HepG2 (cell line): ENCODE results near the gene LCN2. TPM values are rescaled to one million over a fixed set of nuclear protein-coding genes. Genes with fewer than 3 reads are reported as not detected.

ENCODE experiments used
- HNRNPLL ChIP-seq: fragments of 200-400 bp; formaldehyde crosslinking; IDR thresholded peaks from 2 replicates; pipeline ENCODE4 v1.6.1; 2017; ENCODE audit warnings: mild to moderate bottlenecking, low read depth, low read length; ENCODE audit not compliant: poor library complexity, severe bottlenecking
- NCOA5 ChIP-seq: sonication (generic); formaldehyde crosslinking; IDR thresholded peaks from 2 replicates; pipeline ENCODE4 v1.4.0; 2020; ENCODE audit warnings: missing genetic modification reagents
- NFE2L1 ChIP-seq: sonication (generic); formaldehyde crosslinking; IDR thresholded peaks from 2 replicates; pipeline ENCODE4 v1.4.0; 2020; ENCODE audit warnings: missing genetic modification reagents, mild to moderate bottlenecking, borderline replicate concordance
- NR2F1 ChIP-seq, 2 experiments: fragments of 450-650 bp in 1 of 2; formaldehyde crosslinking in 1 of 2; IDR thresholded peaks; 2 replicates each; pipeline versions ENCODE4 v1.5.0 to v1.6.1; 2016 to 2020; ENCODE audit warnings: mild to moderate bottlenecking in 1 of 2, missing compliant biosample characterization in 1 of 2, missing genetic modification reagents in 1 of 2, moderate library complexity in 1 of 2
- POLR2AphosphoS2 ChIP-seq: IDR thresholded peaks from 2 replicates; pipeline ENCODE4 v1.6.1; 2011; ENCODE audit warnings: low read depth, low read length, improper control_type of control experiment
- SRY ChIP-seq: sonication (generic); formaldehyde crosslinking; IDR thresholded peaks from 2 replicates; pipeline ENCODE4 v1.8.0; 2022; ENCODE audit warnings: mild to moderate bottlenecking, missing genetic modification reagents
- TBL1XR1 ChIP-seq: fragments of 150-350 bp; IDR thresholded peaks from 2 replicates; pipeline ENCODE4 v1.6.1; 2014; ENCODE audit warnings: borderline replicate concordance, low read length; ENCODE audit not compliant: partially characterized antibody
- U2AF1 ChIP-seq: fragments of 200-400 bp; formaldehyde crosslinking; optimal IDR thresholded peaks from 2 replicates; pipeline ENCODE3; 2017; ENCODE audit warnings: mild to moderate bottlenecking, low read depth, low read length
- U2AF2 ChIP-seq: fragments of 200-400 bp; formaldehyde crosslinking; IDR thresholded peaks from 2 replicates; pipeline ENCODE4 v1.6.1; 2017; ENCODE audit warnings: low read depth, mild to moderate bottlenecking, low read length
- ZNF567 ChIP-seq: sonication (generic); formaldehyde crosslinking; IDR thresholded peaks from 2 replicates; pipeline ENCODE4 v1.8.1; 2023; ENCODE audit warnings: mild to moderate bottlenecking, missing genetic modification reagents, borderline replicate concordance
- ZNF781 ChIP-seq: sonication (generic); formaldehyde crosslinking; IDR thresholded peaks from 2 replicates; pipeline ENCODE4 v1.5.1; 2020; ENCODE audit warnings: borderline replicate concordance, mild to moderate bottlenecking, missing genetic modification reagents; ENCODE audit errors: not compliant biosample characterization
- ZZZ3 ChIP-seq: sonication (generic); formaldehyde crosslinking; IDR thresholded peaks from 2 replicates; pipeline ENCODE4 v1.4.0; 2020; ENCODE audit warnings: missing genetic modification reagents, mild to moderate bottlenecking, borderline replicate concordance
- polyA plus RNA-seq, 8 experiments: library from polyadenylated mRNA; depleted of rRNA in 3 of 8; stranded (reverse) in 7 of 8; unstranded in 1 of 8; fragments of >200 nt; fragmentation: Illumina TruSeq in 4 of 8; extraction: Trizol in 4 of 8; gene quantifications; 2 replicates each; pipeline versions ENCODE4 v1.2.1 to v1.2.3, GENCODE V29; 2011 to 2016; ENCODE audit warnings: low read depth in 4 of 8, missing spikeins in 1 of 8, mixed read lengths in 1 of 8; ENCODE audit not compliant: insufficient read depth in 1 of 8
- total RNA-seq, 5 experiments: library from RNA; depleted of rRNA; stranded (reverse); fragments of >200 nt; fragmentation: Illumina TruSeq; extraction: Trizol; gene quantifications; 2 replicates each; pipeline ENCODE4 v1.2.3, GENCODE V29; 2016; ENCODE audit warnings: low read depth in 1 of 5
- TF ChIP-seq, protein P1 (sequence below): sonication (generic); formaldehyde crosslinking; IDR thresholded peaks from 2 replicates; pipeline ENCODE4 v1.5.0; 2020; ENCODE audit warnings: missing genetic modification reagents
- TF ChIP-seq, protein P2 (sequence below): sonication (generic); formaldehyde crosslinking; IDR thresholded peaks from 2 replicates; pipeline ENCODE4 v1.4.0; 2020; ENCODE audit warnings: missing genetic modification reagents, borderline replicate concordance
- TF ChIP-seq, protein P3 (sequence below): sonication (generic); formaldehyde crosslinking; IDR thresholded peaks from 2 replicates; pipeline ENCODE4 v1.5.1; 2020; ENCODE audit warnings: mild to moderate bottlenecking, missing genetic modification reagents, borderline replicate concordance
- TF ChIP-seq, protein P4 (sequence below): IDR thresholded peaks from 2 replicates; pipeline ENCODE4 v1.6.1; 2012; ENCODE audit warnings: low read length, improper control_type of control experiment

LCN2 gene
- total and polyA plus RNA-seq, 2 of the 13 experiments (the other 11 are each of a cell fraction or from before 2014, with no cell fraction given) = 0.38 to 1.4 TPM

DNA sequence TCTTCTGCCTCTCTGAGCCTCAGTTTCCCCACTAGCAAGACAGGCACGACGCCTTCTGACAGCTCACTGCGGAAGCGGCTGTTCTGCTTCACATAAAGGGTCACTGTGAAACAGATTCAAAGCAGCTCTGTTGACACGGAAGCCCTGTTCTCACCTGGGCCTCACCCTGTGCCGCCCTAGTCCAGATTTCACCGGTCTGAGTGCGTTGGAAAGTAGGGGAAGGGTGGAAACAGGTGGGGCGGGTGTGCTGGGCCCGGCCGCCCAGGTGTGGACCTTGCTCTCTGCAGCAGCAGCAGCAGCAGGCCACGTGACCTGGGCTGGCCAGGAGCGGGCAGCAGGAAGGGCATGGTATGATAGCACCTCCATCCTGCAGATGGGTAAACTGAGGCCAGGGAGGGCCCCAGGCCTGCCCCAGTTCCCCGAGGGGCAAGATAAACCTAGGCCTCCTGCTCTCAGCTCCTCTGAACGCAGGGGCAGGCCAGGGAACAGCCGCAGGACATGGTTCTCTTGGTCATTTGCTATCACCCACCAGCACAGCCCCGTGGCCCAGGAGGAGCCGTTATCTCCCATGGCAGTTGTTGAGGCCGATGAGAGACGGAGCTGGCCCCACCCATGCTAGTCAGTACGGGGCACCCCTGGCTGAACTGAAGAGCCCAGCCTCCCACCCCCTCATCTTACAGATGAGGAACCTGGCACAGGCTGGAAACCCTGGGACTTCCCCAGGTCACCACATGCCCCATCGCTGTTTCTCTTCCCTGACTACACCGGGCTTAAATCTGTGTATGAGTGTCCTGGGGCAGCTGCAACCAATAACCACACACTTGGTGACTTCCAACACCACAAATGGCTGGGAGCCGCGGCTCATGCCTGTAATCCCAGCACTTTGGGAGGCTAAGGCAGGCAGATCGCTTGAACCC is 33.8 kb upstream of the LCN2 start (continued):
- TF ChIP-seq TBL1XR1 (no peak), ZZZ3 (CRISPR knock-in tag) (peak; percentile 79; the same call in 1 of the 2 replicates), SRY (CRISPR knock-in tag) (no peak; the same call in 1 of the 2 replicates), U2AF2 (no peak), NFE2L1 (0 out of 2 replicates have a peak, but pooled peaks have one; percentile 4), HNRNPLL (peak; percentile 50), NR2F1 (CRISPR knock-in tag; IDR thresholded peaks at IDR 0.05) (peak in 1 of 2 experiments; percentile 61; a peak in 1 of 4 replicates), ZNF567 (CRISPR knock-in tag) (0 out of 2 replicates have a peak, but pooled peaks have one; percentile 41), NCOA5 (CRISPR knock-in tag) (no peak), U2AF1 (peak; percentile 15), ZNF781 (CRISPR knock-in tag) (peak; percentile 71), POLR2AphosphoS2 (no peak)
- TF ChIP-seq, protein P1, sequence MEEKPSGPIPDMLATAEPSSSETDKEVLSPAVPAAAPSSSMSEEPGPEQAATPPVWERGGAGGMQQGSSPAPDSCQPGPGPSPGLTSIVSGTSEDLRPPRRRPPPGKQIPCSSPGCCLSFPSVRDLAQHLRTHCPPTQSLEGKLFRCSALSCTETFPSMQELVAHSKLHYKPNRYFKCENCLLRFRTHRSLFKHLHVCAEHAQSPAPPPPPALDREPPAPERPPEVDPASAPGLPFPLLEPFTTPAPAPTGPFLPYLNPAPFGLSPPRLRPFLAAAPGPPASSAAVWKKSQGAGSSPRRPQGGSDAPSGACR (CRISPR knock-in tag) = peak; percentile 98
- TF ChIP-seq, protein P2, sequence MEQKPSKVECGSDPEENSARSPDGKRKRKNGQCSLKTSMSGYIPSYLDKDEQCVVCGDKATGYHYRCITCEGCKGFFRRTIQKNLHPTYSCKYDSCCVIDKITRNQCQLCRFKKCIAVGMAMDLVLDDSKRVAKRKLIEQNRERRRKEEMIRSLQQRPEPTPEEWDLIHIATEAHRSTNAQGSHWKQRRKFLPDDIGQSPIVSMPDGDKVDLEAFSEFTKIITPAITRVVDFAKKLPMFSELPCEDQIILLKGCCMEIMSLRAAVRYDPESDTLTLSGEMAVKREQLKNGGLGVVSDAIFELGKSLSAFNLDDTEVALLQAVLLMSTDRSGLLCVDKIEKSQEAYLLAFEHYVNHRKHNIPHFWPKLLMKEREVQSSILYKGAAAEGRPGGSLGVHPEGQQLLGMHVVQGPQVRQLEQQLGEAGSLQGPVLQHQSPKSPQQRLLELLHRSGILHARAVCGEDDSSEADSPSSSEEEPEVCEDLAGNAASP (CRISPR knock-in tag) = peak; percentile 48; the same call in 1 of the 2 replicates
- TF ChIP-seq, protein P3, sequence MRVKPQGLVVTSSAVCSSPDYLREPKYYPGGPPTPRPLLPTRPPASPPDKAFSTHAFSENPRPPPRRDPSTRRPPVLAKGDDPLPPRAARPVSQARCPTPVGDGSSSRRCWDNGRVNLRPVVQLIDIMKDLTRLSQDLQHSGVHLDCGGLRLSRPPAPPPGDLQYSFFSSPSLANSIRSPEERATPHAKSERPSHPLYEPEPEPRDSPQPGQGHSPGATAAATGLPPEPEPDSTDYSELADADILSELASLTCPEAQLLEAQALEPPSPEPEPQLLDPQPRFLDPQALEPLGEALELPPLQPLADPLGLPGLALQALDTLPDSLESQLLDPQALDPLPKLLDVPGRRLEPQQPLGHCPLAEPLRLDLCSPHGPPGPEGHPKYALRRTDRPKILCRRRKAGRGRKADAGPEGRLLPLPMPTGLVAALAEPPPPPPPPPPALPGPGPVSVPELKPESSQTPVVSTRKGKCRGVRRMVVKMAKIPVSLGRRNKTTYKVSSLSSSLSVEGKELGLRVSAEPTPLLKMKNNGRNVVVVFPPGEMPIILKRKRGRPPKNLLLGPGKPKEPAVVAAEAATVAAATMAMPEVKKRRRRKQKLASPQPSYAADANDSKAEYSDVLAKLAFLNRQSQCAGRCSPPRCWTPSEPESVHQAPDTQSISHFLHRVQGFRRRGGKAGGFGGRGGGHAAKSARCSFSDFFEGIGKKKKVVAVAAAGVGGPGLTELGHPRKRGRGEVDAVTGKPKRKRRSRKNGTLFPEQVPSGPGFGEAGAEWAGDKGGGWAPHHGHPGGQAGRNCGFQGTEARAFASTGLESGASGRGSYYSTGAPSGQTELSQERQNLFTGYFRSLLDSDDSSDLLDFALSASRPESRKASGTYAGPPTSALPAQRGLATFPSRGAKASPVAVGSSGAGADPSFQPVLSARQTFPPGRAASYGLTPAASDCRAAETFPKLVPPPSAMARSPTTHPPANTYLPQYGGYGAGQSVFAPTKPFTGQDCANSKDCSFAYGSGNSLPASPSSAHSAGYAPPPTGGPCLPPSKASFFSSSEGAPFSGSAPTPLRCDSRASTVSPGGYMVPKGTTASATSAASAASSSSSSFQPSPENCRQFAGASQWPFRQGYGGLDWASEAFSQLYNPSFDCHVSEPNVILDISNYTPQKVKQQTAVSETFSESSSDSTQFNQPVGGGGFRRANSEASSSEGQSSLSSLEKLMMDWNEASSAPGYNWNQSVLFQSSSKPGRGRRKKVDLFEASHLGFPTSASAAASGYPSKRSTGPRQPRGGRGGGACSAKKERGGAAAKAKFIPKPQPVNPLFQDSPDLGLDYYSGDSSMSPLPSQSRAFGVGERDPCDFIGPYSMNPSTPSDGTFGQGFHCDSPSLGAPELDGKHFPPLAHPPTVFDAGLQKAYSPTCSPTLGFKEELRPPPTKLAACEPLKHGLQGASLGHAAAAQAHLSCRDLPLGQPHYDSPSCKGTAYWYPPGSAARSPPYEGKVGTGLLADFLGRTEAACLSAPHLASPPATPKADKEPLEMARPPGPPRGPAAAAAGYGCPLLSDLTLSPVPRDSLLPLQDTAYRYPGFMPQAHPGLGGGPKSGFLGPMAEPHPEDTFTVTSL (CRISPR knock-in tag) = peak; percentile 88
- TF ChIP-seq, protein P4, sequence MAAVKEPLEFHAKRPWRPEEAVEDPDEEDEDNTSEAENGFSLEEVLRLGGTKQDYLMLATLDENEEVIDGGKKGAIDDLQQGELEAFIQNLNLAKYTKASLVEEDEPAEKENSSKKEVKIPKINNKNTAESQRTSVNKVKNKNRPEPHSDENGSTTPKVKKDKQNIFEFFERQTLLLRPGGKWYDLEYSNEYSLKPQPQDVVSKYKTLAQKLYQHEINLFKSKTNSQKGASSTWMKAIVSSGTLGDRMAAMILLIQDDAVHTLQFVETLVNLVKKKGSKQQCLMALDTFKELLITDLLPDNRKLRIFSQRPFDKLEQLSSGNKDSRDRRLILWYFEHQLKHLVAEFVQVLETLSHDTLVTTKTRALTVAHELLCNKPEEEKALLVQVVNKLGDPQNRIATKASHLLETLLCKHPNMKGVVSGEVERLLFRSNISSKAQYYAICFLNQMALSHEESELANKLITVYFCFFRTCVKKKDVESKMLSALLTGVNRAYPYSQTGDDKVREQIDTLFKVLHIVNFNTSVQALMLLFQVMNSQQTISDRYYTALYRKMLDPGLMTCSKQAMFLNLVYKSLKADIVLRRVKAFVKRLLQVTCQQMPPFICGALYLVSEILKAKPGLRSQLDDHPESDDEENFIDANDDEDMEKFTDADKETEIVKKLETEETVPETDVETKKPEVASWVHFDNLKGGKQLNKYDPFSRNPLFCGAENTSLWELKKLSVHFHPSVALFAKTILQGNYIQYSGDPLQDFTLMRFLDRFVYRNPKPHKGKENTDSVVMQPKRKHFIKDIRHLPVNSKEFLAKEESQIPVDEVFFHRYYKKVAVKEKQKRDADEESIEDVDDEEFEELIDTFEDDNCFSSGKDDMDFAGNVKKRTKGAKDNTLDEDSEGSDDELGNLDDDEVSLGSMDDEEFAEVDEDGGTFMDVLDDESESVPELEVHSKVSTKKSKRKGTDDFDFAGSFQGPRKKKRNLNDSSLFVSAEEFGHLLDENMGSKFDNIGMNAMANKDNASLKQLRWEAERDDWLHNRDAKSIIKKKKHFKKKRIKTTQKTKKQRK = no peak
